ENCODE data around the gene KIT.

- TF ChIP-seq, protein P1, sequence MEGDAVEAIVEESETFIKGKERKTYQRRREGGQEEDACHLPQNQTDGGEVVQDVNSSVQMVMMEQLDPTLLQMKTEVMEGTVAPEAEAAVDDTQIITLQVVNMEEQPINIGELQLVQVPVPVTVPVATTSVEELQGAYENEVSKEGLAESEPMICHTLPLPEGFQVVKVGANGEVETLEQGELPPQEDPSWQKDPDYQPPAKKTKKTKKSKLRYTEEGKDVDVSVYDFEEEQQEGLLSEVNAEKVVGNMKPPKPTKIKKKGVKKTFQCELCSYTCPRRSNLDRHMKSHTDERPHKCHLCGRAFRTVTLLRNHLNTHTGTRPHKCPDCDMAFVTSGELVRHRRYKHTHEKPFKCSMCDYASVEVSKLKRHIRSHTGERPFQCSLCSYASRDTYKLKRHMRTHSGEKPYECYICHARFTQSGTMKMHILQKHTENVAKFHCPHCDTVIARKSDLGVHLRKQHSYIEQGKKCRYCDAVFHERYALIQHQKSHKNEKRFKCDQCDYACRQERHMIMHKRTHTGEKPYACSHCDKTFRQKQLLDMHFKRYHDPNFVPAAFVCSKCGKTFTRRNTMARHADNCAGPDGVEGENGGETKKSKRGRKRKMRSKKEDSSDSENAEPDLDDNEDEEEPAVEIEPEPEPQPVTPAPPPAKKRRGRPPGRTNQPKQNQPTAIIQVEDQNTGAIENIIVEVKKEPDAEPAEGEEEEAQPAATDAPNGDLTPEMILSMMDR (conservative IDR thresholded peaks at IDR 0.05; ENCODE audit: low read depth, low read length): no peak
- TF ChIP-seq POLR2A (IDR thresholded peaks at IDR 0.05; ENCODE audit: low read depth, low read length) (no peak), RFX5 (IDR thresholded peaks at IDR 0.05; ENCODE audit: low read depth, low read length) (no peak), RAD21 (IDR thresholded peaks at IDR 0.05; ENCODE audit: low read length) (no peak), CEBPB (IDR thresholded peaks at IDR 0.05; ENCODE audit: low read depth, low read length) (no peak), SMC3 (IDR thresholded peaks at IDR 0.05; ENCODE audit: low read depth, low read length) (no peak)
- TF ChIP-seq, protein P2, sequence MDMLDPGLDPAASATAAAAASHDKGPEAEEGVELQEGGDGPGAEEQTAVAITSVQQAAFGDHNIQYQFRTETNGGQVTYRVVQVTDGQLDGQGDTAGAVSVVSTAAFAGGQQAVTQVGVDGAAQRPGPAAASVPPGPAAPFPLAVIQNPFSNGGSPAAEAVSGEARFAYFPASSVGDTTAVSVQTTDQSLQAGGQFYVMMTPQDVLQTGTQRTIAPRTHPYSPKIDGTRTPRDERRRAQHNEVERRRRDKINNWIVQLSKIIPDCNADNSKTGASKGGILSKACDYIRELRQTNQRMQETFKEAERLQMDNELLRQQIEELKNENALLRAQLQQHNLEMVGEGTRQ (IDR thresholded peaks at IDR 0.05; ENCODE audit: low read depth, low read length): no peak
These were observed 45.4 kb downstream of the KIT start for GRCh38 chr4:54703182-54703581.

All from IMR-90 (cell line).